HepG2 (cell line): Measurements from ENCODE around the gene CASKIN1. TPM values are rescaled to one million over a fixed set of nuclear protein-coding genes. Genes with fewer than 3 reads are reported as not detected.
A peak's percentile ranks its signal among the peaks of the same experiment; 100 is the strongest.

ENCODE experiments used
- ATAC-seq: fragments of 200-7000 bp; cut with Tn5 transposase; 3 replicates; pipeline ENCODE4 v1.9.1; 2020; ENCODE audit warnings: mild to moderate bottlenecking, moderate library complexity
- BruUV-seq: library from RNA; stranded (reverse); fragments of 400-500 nt; replicated peaks from 2 replicates; lab custom pipeline; 2021; lab: Mats Ljungman, UMichigan
- CTCF ChIA-PET: fragments of 300-600 bp; formaldehyde crosslinking; extraction: SDS; loops from one replicate; lab custom pipeline; 2021; ENCODE audit warnings: low total read pairs, inconsistent platforms, low intra/inter-chr PET ratio; lab: Yijun Ruan, JAX
- POLR2A ChIA-PET: fragments of 350-600 bp; sonication (Branson Sonifier 250); formaldehyde crosslinking; loops from one replicate; lab custom pipeline; 2020; ENCODE audit warnings: antibody characterized with exemption, inconsistent platforms; lab: Yijun Ruan, JAX
- DNase-seq: peaks from one replicate; pipeline ENCODE4 v3.0.0-alpha.2; 2015; ENCODE audit warnings: low spot score
- FAIRE-seq: peaks from 3 replicates; lab custom pipeline; 2011; peaks lifted over from hg19 to GRCh38; lab: Jason Lieb, UNC
- H2AFZ ChIP-seq: one replicate; pipeline ENCODE4 v1.6.1; 2011; ENCODE audit warnings: low read length, inconsistent platforms
- H3K27ac ChIP-seq: fragments of 300-600 bp; 3 replicates; pipeline ENCODE4 v1.8.0; 2011; ENCODE audit warnings: mixed run types, mild to moderate bottlenecking, mixed read lengths, low read length, inconsistent platforms; ENCODE audit not compliant: insufficient read depth; ENCODE audit errors: extremely low read length
- H3K27me3 ChIP-seq, 2 experiments: fragments of 200-600 bp in 1 of 2; 2 replicates in 1 of 2; 3 replicates in 1 of 2; pipeline versions ENCODE4 v1.6.0 to v1.8.0; 2011; ENCODE audit warnings: low read length in 2 of 2, mild to moderate bottlenecking in 2 of 2, moderate library complexity in 2 of 2, inconsistent platforms in 1 of 2; ENCODE audit not compliant: insufficient read depth in 2 of 2, control insufficient read depth in 1 of 2
- H3K36me3 ChIP-seq, 2 experiments: fragments of 200-600 bp in 1 of 2; replicated peaks in 1 of 2; 2 replicates in 1 of 2; 3 replicates in 1 of 2; pipeline versions ENCODE4 v1.5.1 to v1.8.0; 2011; ENCODE audit warnings: low read length in 2 of 2, inconsistent platforms in 1 of 2; ENCODE audit not compliant: insufficient read depth in 2 of 2, control insufficient read depth in 1 of 2
- H3K4me1 ChIP-seq: 2 replicates; pipeline ENCODE4 v1.5.1; 2012; ENCODE audit warnings: low read length, inconsistent platforms; ENCODE audit not compliant: insufficient read depth
- H3K4me2 ChIP-seq: 2 replicates; pipeline ENCODE4 v1.6.0; 2011; ENCODE audit warnings: low read depth, low read length, inconsistent platforms
- H3K4me3 ChIP-seq, 3 experiments: fragments of 200-600 bp in 1 of 3; sonication (generic), shearing (Covaris generic) in 1 of 3; replicated peaks in 1 of 3; 2 replicates each; pipeline ENCODE4 v1.5.1; 2011 to 2016; ENCODE audit warnings: low read length in 3 of 3, inconsistent platforms in 2 of 3, low read depth in 2 of 3, mild to moderate bottlenecking in 2 of 3, control low read depth in 1 of 3, mixed read lengths in 1 of 3; ENCODE audit not compliant: insufficient read depth in 1 of 3
- H3K79me2 ChIP-seq: one replicate; pipeline ENCODE4 v1.6.1; 2011; ENCODE audit warnings: low read length, inconsistent platforms; ENCODE audit not compliant: insufficient read depth
- H3K9ac ChIP-seq: 2 replicates; pipeline ENCODE4 v1.6.0; 2011; ENCODE audit warnings: mild to moderate bottlenecking, low read depth, low read length, inconsistent platforms; ENCODE audit not compliant: insufficient read depth
- H3K9me3 ChIP-seq: 2 replicates; pipeline ENCODE4 v1.5.1; 2012; ENCODE audit warnings: mild to moderate bottlenecking, low read length
- H4K20me1 ChIP-seq: 2 replicates; pipeline ENCODE4 v1.6.0; 2011; ENCODE audit warnings: inconsistent platforms, mild to moderate bottlenecking, low read length, moderate library complexity; ENCODE audit not compliant: insufficient read depth
- BRCA1 ChIP-seq: sonication (generic); formaldehyde crosslinking; IDR thresholded peaks from 2 replicates; pipeline ENCODE4 v1.4.0; 2020; ENCODE audit warnings: missing genetic modification reagents
- ISL2 ChIP-seq: sonication (generic); formaldehyde crosslinking; IDR thresholded peaks from 2 replicates; pipeline ENCODE4 v1.5.0; 2020; ENCODE audit warnings: missing genetic modification reagents
- KAT8 ChIP-seq: IDR thresholded peaks from 2 replicates; pipeline ENCODE4 v1.6.1; 2016; ENCODE audit warnings: missing genetic modification reagents, missing compliant biosample characterization
- NCOA1 ChIP-seq: sonication (generic); formaldehyde crosslinking; IDR thresholded peaks from 2 replicates; pipeline ENCODE4 v1.9.0; 2021; ENCODE audit warnings: missing genetic modification reagents
- NONO ChIP-seq, 2 experiments: fragments of 450-650 bp in 1 of 2; sonication (generic) in 1 of 2; formaldehyde crosslinking in 1 of 2; IDR thresholded peaks in 1 of 2; conservative IDR thresholded peaks in 1 of 2; 2 replicates each; pipeline versions ENCODE4 v1.6.1 to v1.8.0; 2017 to 2022; ENCODE audit warnings: mild to moderate bottlenecking in 1 of 2, missing genetic modification reagents in 1 of 2, moderate library complexity in 1 of 2
- PATZ1 ChIP-seq: sonication (generic); formaldehyde crosslinking; IDR thresholded peaks from 2 replicates; pipeline ENCODE4 v1.4.0; 2020; ENCODE audit warnings: missing genetic modification reagents
- SKI ChIP-seq: fragments of 450-650 bp; IDR thresholded peaks from one replicate; pipeline ENCODE4 v1.6.1; 2018; ENCODE audit warnings: mild to moderate bottlenecking; ENCODE audit not compliant: partially characterized antibody
- SRSF1 ChIP-seq: fragments of 200-400 bp; formaldehyde crosslinking; optimal IDR thresholded peaks from 2 replicates; pipeline ENCODE3; 2017; ENCODE audit warnings: mild to moderate bottlenecking, low read depth, low read length, moderate library complexity
- SSRP1 ChIP-seq: IDR thresholded peaks from 2 replicates; pipeline ENCODE4 v1.6.1; 2016; ENCODE audit warnings: control low read depth
- ZMYM4 ChIP-seq: sonication (generic); formaldehyde crosslinking; IDR thresholded peaks from 2 replicates; pipeline ENCODE4 v1.8.1; 2023; ENCODE audit warnings: mild to moderate bottlenecking, missing genetic modification reagents
- ZNF121 ChIP-seq: sonication (generic); formaldehyde crosslinking; IDR thresholded peaks from 2 replicates; pipeline ENCODE4 v1.5.0; 2020; ENCODE audit warnings: mild to moderate bottlenecking, missing genetic modification reagents
- WGBS: methylation state at CpG from one replicate; pipeline ENCODE4 v1.1.6; 2017; ENCODE audit warnings: low lambda C conversion rate; 5-methylcytosine and 5-hydroxymethylcytosine counted together
- in situ Hi-C: cut with HindIII; loops from 2 replicates; pipeline ENCODE4 v1.10.0; 2017; ENCODE audit warnings: low pct_unique_long_range_greater_than_20kb; ENCODE audit not compliant: extremely low pct_ligation_motif_present
- intact Hi-C: fragments of 100-400 bp; cut with micrococcal nuclease; formaldehyde crosslinking; loops from one replicate; pipeline ENCODE4 v1.10.0; 2022; ENCODE audit not compliant: unreplicated experiment
- polyA plus RNA-seq, 8 experiments: library from polyadenylated mRNA; depleted of rRNA in 3 of 8; stranded (reverse) in 7 of 8; unstranded in 1 of 8; fragments of >200 nt; fragmentation: Illumina TruSeq in 4 of 8; extraction: Trizol in 4 of 8; gene quantifications; 2 replicates each; pipeline versions ENCODE4 v1.2.1 to v1.2.3, GENCODE V29; 2011 to 2016; ENCODE audit warnings: low read depth in 4 of 8, missing spikeins in 1 of 8, mixed read lengths in 1 of 8; ENCODE audit not compliant: insufficient read depth in 1 of 8
- total RNA-seq, 5 experiments: library from RNA; depleted of rRNA; stranded (reverse); fragments of >200 nt; fragmentation: Illumina TruSeq; extraction: Trizol; gene quantifications; 2 replicates each; pipeline ENCODE4 v1.2.3, GENCODE V29; 2016; ENCODE audit warnings: low read depth in 1 of 5
- TF ChIP-seq, protein P1 (sequence below): sonication (generic); formaldehyde crosslinking; IDR thresholded peaks from 2 replicates; pipeline ENCODE4 v1.8.1; 2023; ENCODE audit warnings: mild to moderate bottlenecking, missing genetic modification reagents
- TF ChIP-seq, protein P2 (sequence below): sonication (generic); formaldehyde crosslinking; IDR thresholded peaks from 2 replicates; pipeline ENCODE4 v1.4.0; 2020; ENCODE audit warnings: missing genetic modification reagents

Gene CASKIN1
- total and polyA plus RNA-seq, 2 of the 13 experiments (the other 11 are each of a cell fraction or from before 2014, with no cell fraction given): 1.2 to 2.2 TPM

DNA sequence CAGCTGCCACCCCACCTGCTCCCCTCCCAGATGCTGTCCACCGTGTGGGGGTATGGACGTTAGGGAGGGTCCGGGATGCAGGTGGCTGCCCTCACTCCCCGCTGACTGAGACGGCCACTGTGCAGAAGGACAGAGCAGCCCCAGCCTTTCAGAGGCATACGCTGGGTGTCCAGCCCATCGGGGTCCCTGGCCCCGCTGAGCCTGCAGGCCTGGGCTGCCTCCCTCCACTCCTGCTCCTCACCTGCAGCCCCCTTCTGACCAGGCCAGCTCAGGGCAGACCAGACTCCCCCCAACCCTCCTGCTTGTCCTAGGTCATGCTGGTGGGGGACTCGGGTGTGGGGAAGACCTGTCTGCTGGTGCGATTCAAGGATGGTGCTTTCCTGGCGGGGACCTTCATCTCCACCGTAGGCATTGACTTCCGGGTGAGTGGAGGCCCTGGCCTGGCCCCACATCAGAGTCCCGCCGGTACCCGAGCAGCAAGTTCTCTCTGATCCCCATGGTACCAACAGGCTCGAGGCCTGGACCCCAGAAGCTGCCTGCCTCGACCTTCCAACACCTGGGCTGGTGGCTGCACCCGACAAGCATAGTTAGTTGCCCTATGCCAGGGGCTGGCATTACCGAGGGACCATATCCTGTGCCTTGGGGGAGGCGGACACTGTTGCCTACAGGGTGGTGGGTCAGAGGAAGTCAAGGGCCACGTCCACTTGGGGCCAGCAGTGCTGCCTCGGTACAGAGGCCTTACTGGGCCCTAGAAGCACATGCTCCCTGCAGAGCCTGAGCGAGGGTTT is 46.6 kb downstream of the CASKIN1 start (continued):
- TF ChIP-seq KAT8 (CRISPR knock-in tag) (0 out of 2 replicates have a peak, but pooled peaks have one; percentile 36), SSRP1 (CRISPR knock-in tag) (0 out of 2 replicates have a peak, but pooled peaks have one; percentile 12)
- TF ChIP-seq, all 625 proteins: peak for 88

- H3K79me2 ChIP-seq: peaks cover 14% of the 10 kb centered on the region
- peaks cover 78% of the 10 kb centered on the region for H3K4me1 ChIP-seq
- H3K4me2 ChIP-seq: peak overlapping the region; percentile 97
- no TSS peak for BruUV-seq
- ChIA-PET CTCF (no interaction called here), POLR2A (interaction anchor here (0.6 kb wide), 1 partner anchor 131 kb away, joined by 3 read pairs; no protein-coding TSS in a partner anchor)
- H3K9ac ChIP-seq: peak overlapping the region; percentile 55
- FAIRE-seq (no peak), DNase-seq (no peak), ATAC-seq (peak; percentile 0)
- in situ Hi-C loops: loop anchor here (5.0 to 10.0 kb wide), 2 partner anchors 64 to 127 kb away; no protein-coding TSS in a partner anchor
- peaks cover 0 to 9% of the 10 kb centered on the region in 2 experiments; a peak in 3 of 5 replicates for H3K36me3 ChIP-seq
- H2AFZ ChIP-seq: no peak overlapping the region
- no peaks in the 10 kb centered on the region for H3K9me3 ChIP-seq
- no peak overlapping the region for H3K27ac ChIP-seq
- H3K4me3 ChIP-seq: peak overlapping the region; percentile 47 to 98 (median 48)
- intact Hi-C loops: no loop called here
- peaks cover 58% of the 10 kb centered on the region for H4K20me1 ChIP-seq
- 0% methylated on average over 12 of the region's 62 CpGs for WGBS
- H3K27me3 ChIP-seq: peaks cover 3 to 22% of the 10 kb centered on the region in 2 experiments; a peak in 4 of 5 replicates
- peak; percentile 41; the same call in 1 of the 2 replicates for TF ChIP-seq ZMYM4 (CRISPR knock-in tag)
- TF ChIP-seq, protein P1, sequence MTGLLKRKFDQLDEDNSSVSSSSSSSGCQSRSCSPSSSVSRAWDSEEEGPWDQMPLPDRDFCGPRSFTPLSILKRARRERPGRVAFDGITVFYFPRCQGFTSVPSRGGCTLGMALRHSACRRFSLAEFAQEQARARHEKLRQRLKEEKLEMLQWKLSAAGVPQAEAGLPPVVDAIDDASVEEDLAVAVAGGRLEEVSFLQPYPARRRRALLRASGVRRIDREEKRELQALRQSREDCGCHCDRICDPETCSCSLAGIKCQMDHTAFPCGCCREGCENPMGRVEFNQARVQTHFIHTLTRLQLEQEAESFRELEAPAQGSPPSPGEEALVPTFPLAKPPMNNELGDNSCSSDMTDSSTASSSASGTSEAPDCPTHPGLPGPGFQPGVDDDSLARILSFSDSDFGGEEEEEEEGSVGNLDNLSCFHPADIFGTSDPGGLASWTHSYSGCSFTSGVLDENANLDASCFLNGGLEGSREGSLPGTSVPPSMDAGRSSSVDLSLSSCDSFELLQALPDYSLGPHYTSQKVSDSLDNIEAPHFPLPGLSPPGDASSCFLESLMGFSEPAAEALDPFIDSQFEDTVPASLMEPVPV (CRISPR knock-in tag): peak; percentile 40; the same call in 1 of the 2 replicates
- TF ChIP-seq PATZ1 (CRISPR knock-in tag): 0 out of 2 replicates have a peak, but pooled peaks have one; percentile 22
- no peak for TF ChIP-seq SRSF1
- no peak for TF ChIP-seq BRCA1
- TF ChIP-seq NONO (IDR thresholded peaks at IDR 0.05): no peak
- peak; percentile 39; the same call in 1 of the 2 replicates for TF ChIP-seq NONO (CRISPR knock-in tag; conservative IDR thresholded peaks at IDR 0.05)
- no peak for TF ChIP-seq ISL2
- TF ChIP-seq NCOA1 (CRISPR knock-in tag): no peak
- TF ChIP-seq, protein P2, sequence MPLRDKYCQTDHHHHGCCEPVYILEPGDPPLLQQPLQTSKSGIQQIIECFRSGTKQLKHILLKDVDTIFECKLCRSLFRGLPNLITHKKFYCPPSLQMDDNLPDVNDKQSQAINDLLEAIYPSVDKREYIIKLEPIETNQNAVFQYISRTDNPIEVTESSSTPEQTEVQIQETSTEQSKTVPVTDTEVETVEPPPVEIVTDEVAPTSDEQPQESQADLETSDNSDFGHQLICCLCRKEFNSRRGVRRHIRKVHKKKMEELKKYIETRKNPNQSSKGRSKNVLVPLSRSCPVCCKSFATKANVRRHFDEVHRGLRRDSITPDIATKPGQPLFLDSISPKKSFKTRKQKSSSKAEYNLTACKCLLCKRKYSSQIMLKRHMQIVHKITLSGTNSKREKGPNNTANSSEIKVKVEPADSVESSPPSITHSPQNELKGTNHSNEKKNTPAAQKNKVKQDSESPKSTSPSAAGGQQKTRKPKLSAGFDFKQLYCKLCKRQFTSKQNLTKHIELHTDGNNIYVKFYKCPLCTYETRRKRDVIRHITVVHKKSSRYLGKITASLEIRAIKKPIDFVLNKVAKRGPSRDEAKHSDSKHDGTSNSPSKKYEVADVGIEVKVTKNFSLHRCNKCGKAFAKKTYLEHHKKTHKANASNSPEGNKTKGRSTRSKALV (CRISPR knock-in tag): 0 out of 2 replicates have a peak, but pooled peaks have one; percentile 9
- TF ChIP-seq SKI: peak; percentile 22
- TF ChIP-seq ZNF121 (CRISPR knock-in tag): peak; percentile 78; the same call in 1 of the 2 replicates
Measured at GRCh38 chr16:2148714-2149629, 47.4 kb downstream of the CASKIN1 start.
